ENCODE data around the gene HBS1L. TPM values are rescaled to one million over a fixed set of nuclear protein-coding genes. Genes with fewer than 3 reads are reported as not detected.

HBS1L gene
- polyA plus RNA-seq, 1 donor from 2014 or later, result 103 TPM

DNA sequence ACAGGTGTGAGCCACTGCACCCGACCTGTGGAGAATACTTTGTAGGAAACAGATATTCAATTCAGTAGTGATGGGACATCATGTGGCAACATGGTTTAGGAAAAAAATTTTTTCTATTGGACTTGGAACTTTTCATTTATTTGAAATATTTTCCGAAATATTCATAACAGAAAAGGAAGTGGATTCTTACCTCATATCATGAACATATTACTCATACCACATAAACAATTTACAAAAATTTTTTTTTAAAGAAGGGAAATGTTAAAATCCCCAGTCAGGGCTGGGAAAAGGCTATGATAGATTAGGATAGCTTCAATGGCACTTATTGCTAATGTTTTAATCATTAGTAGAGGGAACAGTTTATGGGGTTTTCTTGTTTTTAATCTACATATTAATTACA, 97.9 kb downstream of the HBS1L start:
- H3K9me2 ChIP-seq (ENCODE audit: insufficient read depth, low read length), result no peaks in the 10 kb centered on the region
- H3K36me3 ChIP-seq (ENCODE audit: insufficient read depth, low read length), result peaks cover 13% of the 10 kb centered on the region
- H3K9me3 ChIP-seq (ENCODE audit: low read length), result peaks cover 10% of the 10 kb centered on the region
- H3K27me3 ChIP-seq (ENCODE audit: insufficient read depth, low read depth, low read length), result no peaks in the 10 kb centered on the region
- H2AFZ ChIP-seq (ENCODE audit: low read depth, low read length), result no peak overlapping the region
- no peak for TF ChIP-seq EZH2 (IDR thresholded peaks at IDR 0.05; ENCODE audit: borderline replicate concordance, insufficient read depth, low read length, poor library complexity, severe bottlenecking)
- TF ChIP-seq EP300 (conservative IDR thresholded peaks at IDR 0.05; ENCODE audit: poor library complexity, severe bottlenecking), result no peak
- no peak for TF ChIP-seq CTCF (IDR thresholded peaks at IDR 0.05; ENCODE audit: poor library complexity, severe bottlenecking)
- TF ChIP-seq POLR2AphosphoS5 (IDR thresholded peaks at IDR 0.05), result no peak
- TF ChIP-seq, protein P1, sequence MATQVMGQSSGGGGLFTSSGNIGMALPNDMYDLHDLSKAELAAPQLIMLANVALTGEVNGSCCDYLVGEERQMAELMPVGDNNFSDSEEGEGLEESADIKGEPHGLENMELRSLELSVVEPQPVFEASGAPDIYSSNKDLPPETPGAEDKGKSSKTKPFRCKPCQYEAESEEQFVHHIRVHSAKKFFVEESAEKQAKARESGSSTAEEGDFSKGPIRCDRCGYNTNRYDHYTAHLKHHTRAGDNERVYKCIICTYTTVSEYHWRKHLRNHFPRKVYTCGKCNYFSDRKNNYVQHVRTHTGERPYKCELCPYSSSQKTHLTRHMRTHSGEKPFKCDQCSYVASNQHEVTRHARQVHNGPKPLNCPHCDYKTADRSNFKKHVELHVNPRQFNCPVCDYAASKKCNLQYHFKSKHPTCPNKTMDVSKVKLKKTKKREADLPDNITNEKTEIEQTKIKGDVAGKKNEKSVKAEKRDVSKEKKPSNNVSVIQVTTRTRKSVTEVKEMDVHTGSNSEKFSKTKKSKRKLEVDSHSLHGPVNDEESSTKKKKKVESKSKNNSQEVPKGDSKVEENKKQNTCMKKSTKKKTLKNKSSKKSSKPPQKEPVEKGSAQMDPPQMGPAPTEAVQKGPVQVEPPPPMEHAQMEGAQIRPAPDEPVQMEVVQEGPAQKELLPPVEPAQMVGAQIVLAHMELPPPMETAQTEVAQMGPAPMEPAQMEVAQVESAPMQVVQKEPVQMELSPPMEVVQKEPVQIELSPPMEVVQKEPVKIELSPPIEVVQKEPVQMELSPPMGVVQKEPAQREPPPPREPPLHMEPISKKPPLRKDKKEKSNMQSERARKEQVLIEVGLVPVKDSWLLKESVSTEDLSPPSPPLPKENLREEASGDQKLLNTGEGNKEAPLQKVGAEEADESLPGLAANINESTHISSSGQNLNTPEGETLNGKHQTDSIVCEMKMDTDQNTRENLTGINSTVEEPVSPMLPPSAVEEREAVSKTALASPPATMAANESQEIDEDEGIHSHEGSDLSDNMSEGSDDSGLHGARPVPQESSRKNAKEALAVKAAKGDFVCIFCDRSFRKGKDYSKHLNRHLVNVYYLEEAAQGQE (IDR thresholded peaks at IDR 0.05; ENCODE audit: borderline replicate concordance), result no peak
- TF ChIP-seq MXI1 (conservative IDR thresholded peaks at IDR 0.05; ENCODE audit: poor library complexity, severe bottlenecking), result no peak
- no peak for TF ChIP-seq TAF1 (IDR thresholded peaks at IDR 0.05; ENCODE audit: low read depth)
- TF ChIP-seq SMC3 (conservative IDR thresholded peaks at IDR 0.05; ENCODE audit: poor library complexity), result no peak
- no peak for TF ChIP-seq RAD21 (conservative IDR thresholded peaks at IDR 0.05)
- no peak overlapping the region for H3K27ac ChIP-seq (ENCODE audit: low read length)
- no peaks in the 10 kb centered on the region for H3F3A ChIP-seq (ENCODE audit: insufficient read depth, low read length, poor library complexity, severe bottlenecking)
- H3K4me2 ChIP-seq (ENCODE audit: low read length), result no peak overlapping the region
- H3K79me2 ChIP-seq (replicated peaks; ENCODE audit: insufficient read depth, low read length), result no peaks in the 10 kb centered on the region
- H3K9ac ChIP-seq (ENCODE audit: low read length), result no peak overlapping the region
- H4K20me1 ChIP-seq (ENCODE audit: insufficient read depth), result no peaks in the 10 kb centered on the region
- H3K4me3 ChIP-seq (ENCODE audit: low read length), result no peak overlapping the region

DNA sequence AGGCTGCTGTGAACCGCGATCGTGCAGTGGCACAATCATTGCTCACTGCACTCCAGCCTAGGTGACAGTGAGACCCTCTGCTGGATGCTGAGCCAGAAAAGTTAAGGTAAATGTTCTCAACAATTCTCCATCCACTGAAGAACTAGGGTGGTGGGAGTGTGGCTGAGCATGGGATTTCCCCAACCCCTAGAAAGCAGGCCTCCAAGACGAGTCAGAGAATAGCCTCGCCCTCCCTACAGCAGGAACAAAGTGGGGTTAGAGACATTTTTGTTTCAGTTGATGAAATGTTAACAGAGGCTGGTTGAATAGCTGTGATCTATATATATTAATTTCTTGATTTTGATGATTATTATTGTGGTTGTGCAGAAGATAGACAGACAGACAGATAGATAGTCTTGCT, 98.6 kb downstream of the HBS1L start:
- TF ChIP-seq POLR2AphosphoS5 (IDR thresholded peaks at IDR 0.05) (no peak), TAF1 (IDR thresholded peaks at IDR 0.05; ENCODE audit: low read depth) (no peak), EP300 (conservative IDR thresholded peaks at IDR 0.05; ENCODE audit: poor library complexity, severe bottlenecking) (no peak), MXI1 (conservative IDR thresholded peaks at IDR 0.05; ENCODE audit: poor library complexity, severe bottlenecking) (no peak), SMC3 (conservative IDR thresholded peaks at IDR 0.05; ENCODE audit: poor library complexity) (no peak), EZH2 (IDR thresholded peaks at IDR 0.05; ENCODE audit: borderline replicate concordance, insufficient read depth, low read length, poor library complexity, severe bottlenecking) (no peak), RAD21 (conservative IDR thresholded peaks at IDR 0.05) (no peak), CTCF (IDR thresholded peaks at IDR 0.05; ENCODE audit: poor library complexity, severe bottlenecking) (no peak)
- TF ChIP-seq, protein P1 (IDR thresholded peaks at IDR 0.05; ENCODE audit: borderline replicate concordance), result no peak
- Histone ChIP-seq H4K20me1 (ENCODE audit: insufficient read depth) (no peaks in the 10 kb centered on the region), H3K27me3 (ENCODE audit: insufficient read depth, low read depth, low read length) (no peaks in the 10 kb centered on the region), H3K9ac (ENCODE audit: low read length) (no peak overlapping the region), H3K9me2 (ENCODE audit: insufficient read depth, low read length) (no peaks in the 10 kb centered on the region), H3K79me2 (replicated peaks; ENCODE audit: insufficient read depth, low read length) (no peaks in the 10 kb centered on the region), H3K4me2 (ENCODE audit: low read length) (no peak overlapping the region), H3K36me3 (ENCODE audit: insufficient read depth, low read length) (peaks cover 9% of the 10 kb centered on the region), H3F3A (ENCODE audit: insufficient read depth, low read length, poor library complexity, severe bottlenecking) (no peaks in the 10 kb centered on the region), H2AFZ (ENCODE audit: low read depth, low read length) (no peak overlapping the region), H3K4me3 (ENCODE audit: low read length) (no peak overlapping the region), H3K9me3 (ENCODE audit: low read length) (peaks cover 10% of the 10 kb centered on the region), H3K27ac (ENCODE audit: low read length) (no peak overlapping the region)
